Liver (tissue), 3 donors: Measurements from ENCODE around the gene CPS1.

Experiments used
- CTCF ChIP-seq: fragments of 150-350 bp; IDR thresholded peaks from 2 replicates; pipeline ENCODE4 v1.5.1; 2017; ENCODE audit warnings: improper control_type of control experiment, low read depth, low read length; ENCODE audit not compliant: missing input control
- RAD21 ChIP-seq, 2 donors: IDR thresholded peaks; 2 replicates each; pipeline ENCODE4 v1.6.1; 2016; ENCODE audit warnings: antibody characterized with exemption in 2 of 2, mild to moderate bottlenecking in 2 of 2
- REST ChIP-seq: IDR thresholded peaks from 2 replicates; pipeline ENCODE4 v1.6.1; 2016; ENCODE audit warnings: antibody characterized with exemption, mild to moderate bottlenecking
- RXRA ChIP-seq, 2 donors: IDR thresholded peaks; 2 replicates each; pipeline ENCODE4 v1.6.1; 2017 to 2018; ENCODE audit warnings: antibody characterized with exemption in 2 of 2, mild to moderate bottlenecking in 1 of 2
- ZBTB33 ChIP-seq: IDR thresholded peaks from 2 replicates; pipeline ENCODE4 v1.6.1; 2016; ENCODE audit warnings: antibody characterized with exemption
- donor health status: healthy.
- donor health status: healthy.

- TF ChIP-seq CTCF = peak; percentile 33
- TF ChIP-seq REST = no peak
- no peak for TF ChIP-seq RXRA (IDR thresholded peaks at IDR 0.05)
- TF ChIP-seq RAD21 (IDR thresholded peaks at IDR 0.05) = peak; percentile 62 to 76
- TF ChIP-seq ZBTB33 = no peak
Measured at GRCh38 chr2:210617732-210618330, 61.4 kb downstream of the CPS1 start.
